ENCODE results near the gene EFCAB10. TPM values are rescaled to one million over a fixed set of nuclear protein-coding genes. Genes with fewer than 3 reads are reported as not detected.
A peak's percentile ranks its signal among the peaks of the same experiment; 100 is the strongest.
"Not testable (repeated sequence)": the region's sequence is repeated elsewhere in the genome, so short reads cannot be mapped to it uniquely, and the experiment has no call there.

The EFCAB10 gene
- total RNA-seq, 1 donor, result not detected

- TF ChIP-seq, protein P1, sequence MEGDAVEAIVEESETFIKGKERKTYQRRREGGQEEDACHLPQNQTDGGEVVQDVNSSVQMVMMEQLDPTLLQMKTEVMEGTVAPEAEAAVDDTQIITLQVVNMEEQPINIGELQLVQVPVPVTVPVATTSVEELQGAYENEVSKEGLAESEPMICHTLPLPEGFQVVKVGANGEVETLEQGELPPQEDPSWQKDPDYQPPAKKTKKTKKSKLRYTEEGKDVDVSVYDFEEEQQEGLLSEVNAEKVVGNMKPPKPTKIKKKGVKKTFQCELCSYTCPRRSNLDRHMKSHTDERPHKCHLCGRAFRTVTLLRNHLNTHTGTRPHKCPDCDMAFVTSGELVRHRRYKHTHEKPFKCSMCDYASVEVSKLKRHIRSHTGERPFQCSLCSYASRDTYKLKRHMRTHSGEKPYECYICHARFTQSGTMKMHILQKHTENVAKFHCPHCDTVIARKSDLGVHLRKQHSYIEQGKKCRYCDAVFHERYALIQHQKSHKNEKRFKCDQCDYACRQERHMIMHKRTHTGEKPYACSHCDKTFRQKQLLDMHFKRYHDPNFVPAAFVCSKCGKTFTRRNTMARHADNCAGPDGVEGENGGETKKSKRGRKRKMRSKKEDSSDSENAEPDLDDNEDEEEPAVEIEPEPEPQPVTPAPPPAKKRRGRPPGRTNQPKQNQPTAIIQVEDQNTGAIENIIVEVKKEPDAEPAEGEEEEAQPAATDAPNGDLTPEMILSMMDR (IDR thresholded peaks at IDR 0.05; ENCODE audit: insufficient read depth, low read length), result no peak
- peak; percentile 82 for DNase-seq (ENCODE audit: low read depth)
- H3K4me3 ChIP-seq (ENCODE audit: low read depth, low read length), result peak within 1 kb of the TSS; percentile 92
These were observed 59.4 kb downstream of the EFCAB10 start, which contains the start of gene PUS7 for GRCh38 chr7:105521717-105522463. PUS7 (minus strand) TSS chr7:105522271; CDS start chr7:105508512, 13,759 bp downstream.

- peak overlapping the region; percentile 92 for H3K4me3 ChIP-seq (ENCODE audit: low read depth, low read length)
- peak; percentile 48 for DNase-seq (ENCODE audit: low read depth)
- TF ChIP-seq, protein P1 (IDR thresholded peaks at IDR 0.05; ENCODE audit: insufficient read depth, low read length), result no peak
These were observed 60.1 kb downstream of the EFCAB10 start for GRCh38 chr7:105521027-105521716.

DNA sequence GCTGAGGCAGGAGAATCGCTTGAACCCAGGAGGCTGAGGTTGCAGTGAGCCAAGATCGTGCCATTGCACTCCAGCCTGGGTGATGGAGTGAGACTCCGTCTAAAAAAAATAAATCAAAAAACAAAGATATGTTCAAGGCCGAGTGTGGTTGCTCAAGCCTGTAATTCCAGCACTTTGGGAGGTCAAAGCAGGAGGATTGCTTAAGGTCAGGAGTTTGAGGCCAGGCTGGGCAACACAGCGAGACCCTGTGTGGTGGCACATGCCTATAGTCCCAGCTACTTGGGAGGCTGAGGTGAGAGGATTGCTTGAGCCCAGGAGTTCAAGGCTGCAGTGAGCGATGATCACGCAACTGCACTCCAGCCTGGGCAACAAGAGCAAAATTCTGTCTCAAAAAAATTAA lies 60.7 kb downstream of the EFCAB10 start:
- DNase-seq (ENCODE audit: low read depth), result not testable (repeated sequence)
- peak overlapping the region; percentile 44 for H3K4me3 ChIP-seq (ENCODE audit: low read depth, low read length)

DNA sequence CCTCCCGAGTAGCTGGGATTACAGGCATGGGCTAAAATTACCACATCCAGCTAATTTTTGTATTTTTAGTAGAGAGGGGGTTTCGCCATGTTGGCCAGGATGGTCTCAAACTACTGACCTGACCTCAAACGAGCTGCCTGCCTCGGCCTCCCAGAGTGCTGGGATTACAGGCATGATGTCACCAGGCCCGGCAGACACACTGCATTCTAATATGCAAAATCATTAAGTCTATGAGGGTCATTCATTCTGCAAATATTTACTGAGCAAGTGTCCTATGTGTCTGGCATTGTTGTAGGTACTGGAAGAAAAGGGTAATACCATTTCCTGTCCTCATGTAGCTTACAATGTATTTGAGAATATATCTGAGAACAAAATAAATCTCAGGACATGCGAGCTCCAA lies 61.9 kb downstream of the EFCAB10 start:
- no peak for DNase-seq (ENCODE audit: low read depth)
- TF ChIP-seq, protein P1 (IDR thresholded peaks at IDR 0.05; ENCODE audit: insufficient read depth, low read length), result no peak

DNA sequence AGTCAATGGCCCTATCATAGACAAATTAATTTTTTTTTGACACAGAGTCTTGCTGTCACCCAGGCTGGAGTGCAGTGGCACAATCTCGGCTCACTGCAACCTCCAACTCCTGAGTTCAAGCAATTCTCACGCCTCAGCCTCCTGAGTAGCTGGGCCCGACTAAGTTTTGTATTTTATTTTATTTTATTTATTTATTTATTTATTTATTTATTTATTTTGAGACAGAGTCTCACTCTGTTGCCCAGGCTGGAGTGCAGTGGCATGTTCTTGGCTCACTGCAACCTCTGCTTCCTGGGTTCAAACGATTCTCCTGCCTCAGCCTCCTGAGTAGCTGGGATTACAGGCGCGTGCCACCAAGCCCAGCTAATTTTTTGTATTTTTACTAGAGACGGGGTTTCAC lies 65.7 kb downstream of the EFCAB10 start:
- H3K4me3 ChIP-seq (ENCODE audit: low read depth, low read length); DNase-seq (ENCODE audit: low read depth): not testable (repeated sequence)

More for the DNA sequence above, 61.9 kb downstream of the EFCAB10 start:
- no peak overlapping the region for H3K4me3 ChIP-seq (ENCODE audit: low read depth, low read length)

Other genes with a start within 250 kb of the EFCAB10 start
- gene SRPK2, start 192.6 kb downstream of the EFCAB10 start, total RNA-seq (ENCODE audit: low replicate concordance), result 45.0 and 50.8 TPM in 2 replicates
- 5.8 and 22.8 TPM in 2 replicates for gene PUS7, start 59.2 kb downstream of the EFCAB10 start, total RNA-seq (ENCODE audit: low replicate concordance)
- gene RINT1, start 49.3 kb downstream of the EFCAB10 start, total RNA-seq (ENCODE audit: low replicate concordance), result 10.2 and 18.1 TPM in 2 replicates

All from fibroblast of the aortic adventitia (primary cell).